ENCODE data around the gene SIRT2.

GRCh38 chr19:38944981-38945506 lies 45.6 kb upstream of the SIRT2 start:
- TF ChIP-seq EZH2phosphoT487 (IDR thresholded peaks at IDR 0.05; ENCODE audit: insufficient read depth, low read depth): no peak
- TF ChIP-seq EZH2 (IDR thresholded peaks at IDR 0.05; ENCODE audit: insufficient read depth, poor library complexity, severe bottlenecking): no peak

Data from GM23248 (cell line).